Motor neuron (in vitro differentiated cells): ENCODE measurements around the gene ARL8A. TPM values are rescaled to one million over a fixed set of nuclear protein-coding genes. Genes with fewer than 3 reads are reported as not detected.

Experiments used
- ATAC-seq, 8 experiments: fragments of 200-7000 bp; cut with Tn5 transposase; replicated peaks in 6 of 8; 2 replicates each; pipeline ENCODE4 v1.8.0; 2021; ENCODE audit warnings: mild to moderate bottlenecking in 8 of 8, moderate library complexity in 8 of 8
- H3K27ac ChIP-seq, 2 donors: fragments of 250-450 bp; sonication (Bioruptor Pico); 2 replicates each; pipeline ENCODE4 v1.9.0; 2021; ENCODE audit warnings: antibody characterized with exemption in 2 of 2, mild to moderate bottlenecking in 2 of 2, moderate library complexity in 1 of 2
- H3K4me1 ChIP-seq, 2 donors: fragments of 250-450 bp; sonication (Bioruptor Pico); replicated peaks in 1 of 2; 2 replicates each; pipeline ENCODE4 v1.6.1; 2021; ENCODE audit warnings: antibody characterized with exemption in 2 of 2, mild to moderate bottlenecking in 2 of 2, moderate library complexity in 1 of 2
- H3K4me3 ChIP-seq, 5 donors: fragments of 250-450 bp; sonication (Bioruptor Pico); 2 replicates each; pipeline ENCODE4 v1.9.0; 2021; ENCODE audit warnings: antibody characterized with exemption in 5 of 5, mild to moderate bottlenecking in 5 of 5, moderate library complexity in 4 of 5
- WGBS, 10 experiments: fragments of 450-650 bp; shearing (Covaris generic); methylation state at CpG; one replicate each; pipeline ENCODE4 v1.0.0; 2022; 5-methylcytosine and 5-hydroxymethylcytosine counted together
- in situ Hi-C, 9 experiments: fragments of 400-800 bp; cut with MboI; loops; one replicate each; pipeline ENCODE4 v1.15.0; 2021; ENCODE audit warnings: low sequenced_read_pairs in 9 of 9, low pct_unique_long_range_greater_than_20kb in 2 of 9; ENCODE audit not compliant: unreplicated experiment in 9 of 9
- total RNA-seq, 8 experiments: library from RNA; unstranded; fragments of 300-600 nt; gene quantifications; 2 replicates each; pipeline versions ENCODE4 v1.2.3 to v1.2.4, GENCODE V29; 2022

The ARL8A gene
- total RNA-seq, 8 experiments from 2014 or later, result 14.9 to 92.5 (median 72.2) TPM

DNA sequence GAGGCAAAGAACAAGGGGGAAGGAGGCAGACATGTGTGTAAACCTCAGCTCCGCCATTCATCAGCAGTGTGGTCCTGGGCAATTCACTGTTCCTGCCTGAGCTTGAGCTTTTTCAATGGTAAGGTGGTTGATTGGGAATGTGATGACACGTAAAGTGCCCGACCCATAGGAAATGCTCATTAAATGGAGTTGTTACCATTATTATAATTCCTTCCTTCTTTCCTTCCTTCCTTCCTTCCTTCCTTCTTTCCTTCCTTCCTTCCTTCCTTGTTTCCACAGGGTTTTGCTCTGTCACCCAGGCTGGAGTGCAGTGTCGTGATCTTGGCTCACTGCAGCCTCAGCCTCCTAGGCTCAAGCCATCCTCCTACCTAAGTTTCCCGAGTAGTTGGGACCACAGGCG, 17.5 kb downstream of the ARL8A start:
- 80 to 100% (median 98%) methylated on average over 1 to 5 of the region's 6 CpGs; no CpG with 5 or more reads in 4 of the 10 experiments for WGBS, 10 experiments

DNA sequence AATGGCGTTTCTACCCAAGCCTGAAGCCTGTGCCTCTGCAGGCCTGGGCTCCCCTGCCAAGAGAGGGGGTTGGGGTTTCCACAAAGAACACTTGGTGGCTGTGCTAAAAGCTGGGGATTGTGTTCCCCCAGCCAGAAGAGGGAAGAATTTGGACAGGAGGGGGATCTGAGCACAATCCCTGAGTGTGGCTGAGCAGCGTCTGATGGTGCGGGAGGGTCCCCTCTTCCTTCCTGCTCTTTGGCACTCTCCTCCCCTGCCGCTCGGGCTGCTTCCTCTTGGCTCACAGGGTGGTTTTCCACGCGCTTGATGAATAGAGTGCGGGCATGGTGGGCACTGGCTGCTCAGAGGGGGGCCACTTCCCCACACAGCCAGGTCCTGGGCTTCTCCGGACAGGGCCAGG, 18.1 kb downstream of the ARL8A start:
- in situ Hi-C loops, result loop anchor here in 6 of 9 experiments (10.0 to 25.0 kb wide), 3 partner anchors 112 to 589 kb away; partner anchors contain the start of genes SHISA4 (in 4 of the 6), ELF3 (in 2 of the 6) and NAV1 (in 1 of the 6)
- H3K27ac ChIP-seq, result no peak overlapping the region
- WGBS, 10 experiments, result 0 to 100% (median 67%) methylated on average over 1 to 8 of the region's 9 CpGs; no CpG with 5 or more reads in 1 of the 10 experiments
- H3K4me1 ChIP-seq, result peaks cover 22 to 42% of the 10 kb centered on the region in 2 donors
- H3K4me3 ChIP-seq, result no peak overlapping the region
- ATAC-seq, result no peak

More for the DNA sequence above, 17.5 kb downstream of the ARL8A start:
- Histone ChIP-seq H3K4me3 (no peak overlapping the region), H3K4me1 (peaks cover 22 to 46% of the 10 kb centered on the region in 2 donors), H3K27ac (no peak overlapping the region)
- in situ Hi-C loops, result loop anchor here in 6 of 9 experiments (10.0 to 25.0 kb wide), 3 partner anchors 112 to 590 kb away; partner anchors contain the start of genes SHISA4 (in 4 of the 6), ELF3 (in 2 of the 6) and NAV1 (in 1 of the 6)
- no peak for ATAC-seq

DNA sequence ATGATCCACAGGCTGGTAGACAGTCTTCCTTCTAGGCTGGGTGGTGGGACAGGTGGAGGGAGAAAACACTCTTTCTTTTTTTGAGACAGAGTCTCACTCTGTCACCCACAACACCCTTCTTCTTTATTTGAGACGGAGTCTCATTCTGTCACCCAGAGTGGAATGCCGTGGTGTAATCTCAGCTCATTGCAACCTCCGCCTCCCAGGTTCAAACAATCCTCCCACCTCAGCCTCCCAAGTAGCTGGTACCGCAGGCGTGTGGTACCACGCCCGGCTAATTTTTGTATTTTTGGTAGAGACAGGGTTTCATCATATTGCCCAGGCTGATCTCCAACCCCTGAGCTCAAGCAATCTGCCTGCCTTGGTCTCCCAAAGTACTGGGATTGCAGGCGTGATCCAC, 18.9 kb downstream of the ARL8A start:
- 83 to 100% (median 91%) methylated on average over 1 to 8 of the region's 8 CpGs; no CpG with 5 or more reads in 4 of the 10 experiments for WGBS, 10 experiments
- Histone ChIP-seq H3K4me3 (no peak overlapping the region), H3K4me1 (peaks cover 18 to 38% of the 10 kb centered on the region in 2 donors), H3K27ac (no peak overlapping the region)
- no peak for ATAC-seq
- in situ Hi-C loops, result loop anchor here in 6 of 9 experiments (10.0 to 25.0 kb wide), 3 partner anchors 111 to 588 kb away; partner anchors contain the start of genes SHISA4 (in 4 of the 6), ELF3 (in 2 of the 6) and NAV1 (in 1 of the 6)

- no peak overlapping the region for H3K4me3 ChIP-seq
- no peak for ATAC-seq
- H3K27ac ChIP-seq, result no peak overlapping the region
- in situ Hi-C loops, result loop anchor here in 4 of 9 experiments (10.0 to 25.0 kb wide), 3 partner anchors 109 to 237 kb away; partner anchors contain the start of genes ELF3 (in 3 of the 4) and SHISA4 (in 1 of the 4)
- peaks cover 5 to 24% of the 10 kb centered on the region in 2 donors for H3K4me1 ChIP-seq
- WGBS, 10 experiments, result 53 to 90% (median 80%) methylated on average over 3 to 7 of the region's 7 CpGs; no CpG with 5 or more reads in 4 of the 10 experiments
Measured at GRCh38 chr1:202124142-202124541, 20.4 kb downstream of the ARL8A start.

GRCh38 chr1:202123336-202123813, 21.2 kb downstream of the ARL8A start:
- ATAC-seq, result no peak
- 80 to 100% (median 100%) methylated on average over 1 to 9 of the region's 10 CpGs; no CpG with 5 or more reads in 2 of the 10 experiments for WGBS, 10 experiments
- in situ Hi-C loops, result loop anchor here in 4 of 9 experiments (10.0 to 25.0 kb wide), 3 partner anchors 109 to 236 kb away; partner anchors contain the start of genes ELF3 (in 3 of the 4) and SHISA4 (in 1 of the 4)
- Histone ChIP-seq H3K4me3 (no peak overlapping the region), H3K27ac (no peak overlapping the region), H3K4me1 (peaks cover 5 to 24% of the 10 kb centered on the region in 2 donors)

DNA sequence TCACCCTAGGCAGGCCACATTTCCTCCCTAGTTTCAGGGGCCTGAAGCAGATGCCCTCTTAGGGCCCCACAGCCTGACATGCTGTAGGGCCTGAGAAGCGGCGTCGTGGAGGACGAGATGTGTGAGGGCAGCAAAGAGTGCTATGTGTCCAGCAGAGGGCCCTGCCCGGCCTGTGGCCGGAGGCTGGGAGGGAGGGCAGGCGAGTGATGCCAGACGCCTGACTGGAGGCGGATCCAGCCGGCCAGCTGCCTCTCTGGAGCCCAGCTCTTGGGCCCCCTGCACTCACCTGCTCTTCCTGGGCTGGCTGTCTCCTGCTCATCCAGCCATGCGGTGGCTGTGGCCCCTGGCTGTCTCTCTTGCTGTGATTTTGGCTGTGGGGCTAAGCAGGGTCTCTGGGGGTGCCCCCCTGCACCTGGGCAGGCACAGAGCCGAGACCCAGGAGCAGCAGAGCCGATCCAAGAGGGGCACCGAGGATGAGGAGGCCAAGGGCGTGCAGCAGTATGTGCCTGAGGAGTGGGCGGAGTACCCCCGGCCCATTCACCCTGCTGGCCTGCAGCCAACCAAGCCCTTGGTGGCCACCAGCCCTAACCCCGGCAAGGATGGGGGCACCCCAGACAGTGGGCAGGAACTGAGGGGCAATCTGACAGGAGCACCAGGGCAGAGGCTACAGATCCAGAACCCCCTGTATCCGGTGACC, 21.8 kb downstream of the ARL8A start, which contains the start of gene GPR37L1:
GPR37L1 (plus strand) TSS at position 279 of the 697 bp plus-strand sequence; CDS start at position 326, 47 bp downstream.
- peak within 1 kb of the TSS in 1 of 2 donors; percentile 35 for H3K27ac ChIP-seq
- H3K4me3 ChIP-seq, result no peak within 1 kb of the TSS
- peak; percentile 54 to 97 (median 96) for ATAC-seq
- WGBS, 10 experiments, result 7 to 90% (median 60%) methylated on average over 1 to 8 of the region's 19 CpGs; no CpG with 5 or more reads in 1 of the 10 experiments
- peaks cover 5 to 24% of the 10 kb centered on the region in 2 donors for H3K4me1 ChIP-seq
- in situ Hi-C loops, result loop anchor here in 4 of 9 experiments (10.0 to 25.0 kb wide), 3 partner anchors 108 to 235 kb away; partner anchors contain the start of genes ELF3 (in 3 of the 4) and SHISA4 (in 1 of the 4)

DNA sequence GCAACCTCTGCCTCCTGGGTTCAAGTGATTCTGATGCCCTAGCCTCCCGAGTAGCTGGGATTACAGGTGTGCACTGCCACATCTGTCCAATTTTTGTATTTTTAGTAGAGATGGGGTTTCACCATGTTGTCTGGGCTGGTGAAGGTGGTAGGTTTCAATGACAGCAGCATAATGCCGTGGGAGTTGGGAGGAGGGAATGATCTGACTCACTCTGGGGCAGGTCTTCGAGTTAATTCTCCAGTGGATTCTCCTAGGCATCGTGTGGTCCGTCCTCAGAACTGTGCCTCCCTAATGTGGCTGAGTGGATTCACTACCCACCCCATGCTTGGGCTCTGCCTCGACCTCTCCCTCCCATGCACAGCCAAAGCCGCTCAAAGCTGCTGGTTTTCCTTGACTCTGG, 23.5 kb downstream of the ARL8A start:
- WGBS, 10 experiments, result 0 to 100% (median 72%) methylated on average over 1 to 5 of the region's 7 CpGs; no CpG with 5 or more reads in 4 of the 10 experiments
- no peak for ATAC-seq
- in situ Hi-C loops, result loop anchor here in 4 of 9 experiments (10.0 to 25.0 kb wide), 3 partner anchors 106 to 234 kb away; partner anchors contain the start of genes ELF3 (in 3 of the 4) and SHISA4 (in 1 of the 4)
- Histone ChIP-seq H3K4me3 (no peak overlapping the region), H3K4me1 (peaks cover 5 to 24% of the 10 kb centered on the region in 2 donors), H3K27ac (no peak overlapping the region)

GRCh38 chr1:202117898-202118371, 26.6 kb downstream of the ARL8A start:
- 20 to 100% (median 83%) methylated on average over 1 to 10 of the region's 10 CpGs; no CpG with 5 or more reads in 2 of the 10 experiments for WGBS, 10 experiments
- in situ Hi-C loops, result loop anchor here in 6 of 9 experiments (5.0 to 25.0 kb wide), 6 partner anchors 103 to 231 kb away; partner anchors contain the start of genes ELF3 (in 5 of the 6) and SHISA4 (in 1 of the 6)
- ATAC-seq, result no peak

DNA sequence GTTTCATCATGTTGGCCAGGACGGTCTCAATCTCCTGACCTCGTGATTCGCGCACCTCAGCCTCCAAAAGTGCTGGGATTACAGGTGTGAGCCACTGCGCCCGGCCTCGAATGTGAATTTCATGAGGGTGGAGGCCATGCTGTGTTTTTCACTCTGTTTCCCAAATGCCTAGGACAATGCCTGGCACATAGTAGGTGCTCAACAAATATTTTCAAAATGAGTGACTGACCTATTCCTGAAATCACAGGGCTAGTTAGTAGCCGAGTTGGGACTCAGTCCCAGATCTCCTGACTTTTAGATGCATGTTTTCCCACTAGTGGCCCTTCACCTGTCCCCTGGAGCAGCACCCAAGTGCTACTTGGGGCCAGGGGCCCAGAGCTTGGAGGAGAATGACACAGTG, 28.2 kb downstream of the ARL8A start:
- in situ Hi-C loops, result loop anchor here in 6 of 9 experiments (5.0 to 25.0 kb wide), 6 partner anchors 101 to 229 kb away; partner anchors contain the start of genes ELF3 (in 5 of the 6) and SHISA4 (in 1 of the 6)
- peaks cover 10 to 14% of the 10 kb centered on the region in 2 donors for H3K4me1 ChIP-seq
- ATAC-seq, result no peak
- WGBS, 10 experiments, result 40 to 98% (median 94%) methylated on average over 1 to 8 of the region's 8 CpGs; no CpG with 5 or more reads in 4 of the 10 experiments
- no peak overlapping the region for H3K4me3 ChIP-seq
- no peak overlapping the region for H3K27ac ChIP-seq

More at GRCh38 chr1:202117898-202118371, 26.6 kb downstream of the ARL8A start:
- H3K27ac ChIP-seq, result no peak overlapping the region
- H3K4me1 ChIP-seq, result peaks cover 13 to 20% of the 10 kb centered on the region in 2 donors
- H3K4me3 ChIP-seq, result no peak overlapping the region

DNA sequence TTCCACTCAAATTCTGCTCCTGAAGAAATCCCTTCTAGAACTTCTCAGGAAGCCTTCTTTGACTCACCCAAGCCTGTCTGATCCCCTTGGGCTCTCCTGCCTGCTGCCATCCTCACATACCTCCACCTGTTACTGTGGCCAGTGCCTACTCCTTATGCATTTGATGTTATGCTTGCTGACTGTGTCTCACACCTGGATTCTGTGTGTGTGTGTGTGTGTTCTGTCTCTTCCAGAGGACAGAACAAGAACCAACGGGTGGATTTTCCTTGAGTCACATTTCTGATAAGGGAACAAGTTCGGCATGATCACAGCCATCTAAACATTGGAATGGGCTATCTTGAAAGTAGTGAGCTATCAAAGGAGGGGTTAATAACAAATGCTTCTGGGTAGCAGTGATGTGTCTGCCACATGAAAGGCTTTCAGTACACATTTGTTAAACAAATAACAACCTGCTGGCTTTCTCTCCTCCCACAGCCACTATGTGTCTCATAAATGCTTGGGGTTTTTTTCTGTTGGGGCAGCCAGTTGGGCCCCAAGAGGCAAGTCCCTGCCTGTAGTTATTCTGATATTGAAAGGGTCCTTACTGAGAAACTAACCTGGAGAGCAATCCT, 30.7 kb downstream of the ARL8A start:
- peaks cover 10 to 14% of the 10 kb centered on the region in 2 donors for H3K4me1 ChIP-seq
- no peak overlapping the region for H3K27ac ChIP-seq
- H3K4me3 ChIP-seq, result no peak overlapping the region
- peak in 4 of 8 experiments; percentile 2 to 42 (median 14) for ATAC-seq
- 52 to 100% (median 71%) methylated on average over 1 to 2 of the region's 2 CpGs; no CpG with 5 or more reads in 3 of the 10 experiments for WGBS, 10 experiments
- in situ Hi-C loops, result loop anchor here in 5 of 9 experiments (10.0 to 25.0 kb wide), 5 partner anchors 99 to 226 kb away; partner anchors contain the start of genes ELF3 (in 4 of the 5) and SHISA4 (in 1 of the 5)

GRCh38 chr1:202112859-202113689, 31.5 kb downstream of the ARL8A start:
- ATAC-seq, result peak; percentile 36 to 95 (median 64)
- Histone ChIP-seq H3K4me1 (peaks cover 16% of the 10 kb centered on the region in 2 donors), H3K4me3 (no peak overlapping the region), H3K27ac (no peak overlapping the region)
- in situ Hi-C loops, result loop anchor here in 5 of 9 experiments (10.0 to 25.0 kb wide), 5 partner anchors 98 to 226 kb away; partner anchors contain the start of genes ELF3 (in 4 of the 5) and SHISA4 (in 1 of the 5)
- WGBS, 10 experiments, result 17 to 80% methylated on average over 1 of the region's 5 CpGs; no CpG with 5 or more reads in 8 of the 10 experiments
